GM18520 (cell line): ENCODE measurements around the gene PKP1.

Experiments used
- ATAC-seq: cut with Tn5 transposase; IDR thresholded peaks from one replicate; pipeline ENCODE4 v1.9.1; 2021; ENCODE audit not compliant: unreplicated experiment

PKP1 gene

DNA sequence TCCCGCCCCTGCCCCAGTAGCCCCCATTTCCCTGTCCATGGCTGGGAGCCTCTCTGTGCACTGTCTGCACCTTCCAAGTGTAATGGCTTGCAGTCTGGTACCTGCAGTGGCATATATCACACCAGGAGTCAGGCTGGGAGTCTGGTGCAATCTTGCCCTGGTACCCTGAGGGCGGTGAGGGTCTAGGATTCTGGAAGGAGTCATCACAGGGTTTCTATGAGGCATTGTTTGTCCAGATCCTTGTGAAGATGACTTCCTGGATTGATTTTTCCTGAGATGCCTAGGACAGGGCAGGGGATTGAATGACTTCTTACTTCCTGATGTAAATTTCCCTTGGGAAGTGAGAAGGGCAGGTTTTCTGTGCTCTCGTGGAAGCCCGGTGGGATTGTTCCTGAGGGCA is 5.9 kb upstream of the PKP1 start:
- ATAC-seq: no peak

GRCh38 chr1:201279313-201279712 is 4.0 kb upstream of the PKP1 start:
- no peak for ATAC-seq

GRCh38 chr1:201280884-201281283 is 2.4 kb upstream of the PKP1 start:
- no peak for ATAC-seq

- no peak for ATAC-seq
Measured at GRCh38 chr1:201281573-201281972, 1.7 kb upstream of the PKP1 start.

- ATAC-seq: no peak
Measured at GRCh38 chr1:201282216-201282615, 1.1 kb upstream of the PKP1 start.

DNA sequence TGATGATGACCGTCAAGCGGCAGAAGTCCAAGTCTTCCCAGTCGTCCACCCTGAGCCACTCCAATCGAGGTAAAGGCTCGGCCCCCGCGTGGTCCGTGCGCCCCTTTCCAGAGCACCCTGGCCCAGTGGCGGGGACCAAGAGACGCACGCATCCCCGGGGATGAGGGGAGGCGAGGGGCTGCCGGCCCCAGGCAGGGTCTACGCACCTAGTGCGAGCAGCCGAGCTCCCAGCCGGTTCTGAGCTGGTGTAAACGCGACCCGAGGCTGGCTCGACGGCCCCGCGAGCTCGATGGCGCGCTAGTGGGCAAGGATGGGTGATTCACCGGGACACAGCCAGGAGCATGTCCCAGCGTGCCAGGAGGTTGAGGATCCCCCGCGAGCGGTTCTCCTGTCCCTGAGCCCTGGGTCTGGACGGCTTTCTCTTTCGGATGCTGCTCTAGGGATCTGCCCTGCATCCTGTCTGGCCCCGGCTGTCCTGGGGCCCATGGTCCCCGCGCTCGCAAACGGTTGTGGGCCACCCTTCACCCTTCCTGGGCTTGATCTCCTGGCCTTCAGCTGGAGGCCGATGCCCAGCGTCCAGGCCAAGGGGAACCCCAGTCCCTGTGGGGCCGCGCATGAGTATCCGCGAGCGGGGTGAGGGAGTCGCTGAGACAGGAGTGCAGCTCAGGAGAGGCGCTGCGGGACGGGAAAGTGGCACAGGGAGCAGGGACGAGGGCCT is 689 bp downstream of the PKP1 start:
- no peak for ATAC-seq

DNA sequence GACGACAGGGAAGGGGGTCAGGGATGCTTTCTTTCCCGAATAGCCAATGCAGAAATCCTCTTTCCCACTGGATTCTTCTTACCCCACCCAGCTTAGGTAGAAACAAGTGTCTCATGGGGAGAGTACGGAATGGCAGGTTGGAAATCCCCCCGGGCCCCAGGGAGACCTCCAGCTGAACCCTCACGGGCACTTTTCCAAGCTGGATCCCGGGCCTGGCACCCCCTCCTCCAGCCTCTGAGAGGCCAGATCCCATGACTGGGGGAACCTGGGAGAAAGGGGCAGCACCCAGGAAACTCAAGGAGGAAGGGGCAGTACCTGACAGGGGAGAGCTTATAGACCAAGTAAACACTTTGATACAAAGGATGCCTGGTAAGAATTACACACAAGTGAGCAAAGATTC is 1.3 kb downstream of the PKP1 start:
- ATAC-seq: no peak

DNA sequence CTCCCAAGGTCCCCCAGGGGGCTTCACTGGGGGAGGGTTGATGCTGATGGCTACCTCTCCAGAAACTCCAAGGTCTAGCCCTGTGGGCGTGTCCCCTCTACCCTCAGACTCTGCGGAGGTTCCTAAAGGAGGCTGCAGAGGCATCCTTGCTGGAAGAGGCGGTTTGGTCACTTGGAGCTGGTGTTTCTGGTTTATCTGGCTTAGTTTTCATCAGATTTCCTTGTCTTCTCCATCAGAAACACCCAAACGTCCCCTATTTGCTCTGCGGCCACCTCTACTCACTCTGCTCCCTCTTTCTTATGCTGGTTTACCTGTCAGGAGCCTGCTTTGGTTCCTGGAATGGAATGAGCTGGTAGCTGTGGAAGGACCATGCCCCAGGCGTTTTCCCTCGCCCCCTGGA is 2.5 kb downstream of the PKP1 start:
- ATAC-seq: no peak

GRCh38 chr1:201286445-201286844 is 3.1 kb downstream of the PKP1 start:
- ATAC-seq: no peak

DNA sequence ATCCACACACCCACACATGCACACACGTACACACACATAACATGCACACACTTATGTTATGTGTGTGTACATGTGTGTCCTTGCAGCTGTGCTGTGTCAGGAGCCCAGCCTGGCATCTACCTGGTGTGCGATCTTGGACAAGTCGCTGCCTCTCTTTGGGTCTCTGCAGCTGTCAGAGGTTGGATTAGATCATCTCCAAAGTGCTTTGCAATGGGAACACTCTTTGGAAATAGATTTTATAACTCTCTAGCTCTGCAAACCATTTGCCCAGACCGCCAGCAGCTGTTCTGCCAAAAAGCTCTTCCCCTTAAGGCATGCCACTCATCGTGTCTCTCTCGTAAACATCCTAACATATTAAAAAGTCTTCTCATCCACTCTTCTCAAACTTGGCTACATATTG is 4.7 kb downstream of the PKP1 start:
- ATAC-seq: no peak

- no peak for ATAC-seq
Measured at GRCh38 chr1:201288765-201289164, 5.5 kb downstream of the PKP1 start.

- no peak for ATAC-seq
Measured at GRCh38 chr1:201290551-201290950, 7.2 kb downstream of the PKP1 start.

GRCh38 chr1:201291916-201292315 is 8.6 kb downstream of the PKP1 start:
- ATAC-seq: no peak

DNA sequence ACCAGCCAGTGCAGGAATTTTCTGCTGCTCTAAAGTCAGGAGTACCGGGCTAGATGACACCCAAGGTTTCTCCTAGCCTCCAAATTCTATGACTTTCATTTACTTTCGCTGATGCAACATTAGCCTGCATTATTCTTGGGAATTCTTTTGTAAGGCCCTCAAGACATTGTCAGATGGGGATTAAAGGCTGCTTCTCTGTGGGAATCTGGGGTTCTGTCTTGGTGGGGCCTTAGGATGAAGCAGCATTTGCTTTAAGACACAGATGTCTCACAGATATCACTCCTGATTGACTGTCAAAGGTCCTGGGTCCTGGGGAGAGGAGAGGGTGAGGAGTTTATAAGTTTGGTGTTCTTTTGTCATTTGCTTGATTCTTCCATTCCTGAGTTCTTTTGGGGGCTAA is 11.6 kb downstream of the PKP1 start:
- no peak for ATAC-seq

GRCh38 chr1:201295346-201295745 is 12.0 kb downstream of the PKP1 start:
- ATAC-seq: no peak

- ATAC-seq: no peak
Measured at GRCh38 chr1:201295861-201296260, 12.6 kb downstream of the PKP1 start.

GRCh38 chr1:201296352-201296751 is 13.0 kb downstream of the PKP1 start:
- ATAC-seq: no peak

- ATAC-seq: no peak
Measured at GRCh38 chr1:201298396-201299381, 15.4 kb downstream of the PKP1 start.

- ATAC-seq: no peak
Measured at GRCh38 chr1:201299968-201300367, 16.7 kb downstream of the PKP1 start.

DNA sequence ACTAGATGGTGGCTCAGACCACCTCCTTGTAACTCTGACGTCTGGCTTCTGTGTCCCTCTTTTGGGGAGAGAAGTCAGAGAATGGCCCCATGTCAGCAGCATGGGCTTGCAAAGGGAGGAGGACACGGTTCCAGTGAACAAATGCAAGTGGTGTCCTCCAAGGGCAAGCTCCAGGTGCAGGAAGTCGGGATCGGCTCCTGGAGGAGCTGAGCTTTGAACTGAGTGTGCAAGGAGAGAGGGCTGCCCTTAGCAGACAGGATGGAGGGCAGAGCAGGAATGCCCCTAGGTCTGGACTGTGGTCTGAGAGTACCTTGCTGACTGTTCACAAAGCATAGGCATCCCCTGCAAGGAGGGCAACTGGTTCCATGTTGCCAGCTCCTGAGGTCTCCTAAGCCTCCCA is 17.3 kb downstream of the PKP1 start:
- ATAC-seq: no peak

DNA sequence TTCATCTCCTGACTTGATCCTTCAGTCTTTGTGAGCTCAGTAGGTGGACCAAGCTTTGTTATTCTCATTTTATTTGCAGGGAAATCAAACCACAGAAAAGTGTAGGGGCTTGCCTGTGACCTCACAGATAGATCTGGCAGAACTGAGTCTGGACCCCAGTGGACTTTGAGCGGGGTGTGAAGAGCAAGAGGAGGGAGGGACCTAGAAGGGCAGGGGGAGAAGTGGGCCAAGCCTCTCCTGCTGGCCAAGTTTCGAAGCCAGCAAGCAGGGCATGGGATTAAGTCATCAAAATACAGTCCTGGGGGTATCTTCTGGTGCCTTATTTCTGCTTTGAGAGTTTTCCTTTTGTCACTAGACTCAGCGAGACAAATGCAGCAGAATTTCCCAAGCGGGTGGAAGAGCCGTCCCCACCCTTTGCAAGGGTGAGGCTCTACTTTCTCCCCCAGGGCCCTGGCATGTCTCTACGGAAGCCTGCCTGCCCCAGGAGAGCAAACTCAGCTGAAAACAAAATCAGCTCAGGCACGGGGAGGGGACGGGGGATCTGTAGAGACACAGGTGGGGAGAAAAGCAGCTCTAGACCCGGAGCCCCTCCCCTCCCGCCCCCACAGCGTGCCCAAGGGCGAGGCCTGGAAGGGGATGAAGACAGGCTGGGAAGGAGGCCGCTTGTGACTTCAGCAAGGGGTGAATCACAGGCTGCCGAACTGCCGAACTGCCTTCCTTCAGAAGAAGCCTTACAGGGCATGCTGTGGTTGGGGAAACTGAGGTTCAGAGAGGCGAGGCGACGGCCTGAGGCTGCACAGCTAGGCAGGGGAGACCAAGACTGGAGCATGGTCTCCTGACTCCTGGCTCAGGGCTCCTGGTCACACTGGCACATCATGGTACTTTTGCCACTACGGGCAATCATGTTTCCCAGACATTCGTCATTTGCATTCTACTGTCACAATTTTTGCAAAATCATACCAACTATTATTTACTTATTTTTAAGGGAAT is 19.2 kb downstream of the PKP1 start:
- no peak for ATAC-seq
